ENCODE data around the gene COL18A1.

GRCh38 chr21:45562402-45562801 is 157.4 kb downstream of the COL18A1 start:
- TF ChIP-seq POLR2A (IDR thresholded peaks at IDR 0.05) = no peak
- no peak for TF ChIP-seq CTCF (IDR thresholded peaks at IDR 0.05)
